GM20431 (cell line): ENCODE results near the gene OR8B4.
"Not testable (repeated sequence)": the region's sequence is repeated elsewhere in the genome, so short reads cannot be mapped to it uniquely, and the experiment has no call there.

ENCODE experiments used
- in situ Hi-C: fragments of 300-500 bp; cut with MseI, MboI; formaldehyde crosslinking; loops from one replicate; pipeline ENCODE4 v1.15.0; 2020; ENCODE audit warnings: low sequenced_read_pairs; ENCODE audit not compliant: unreplicated experiment

OR8B4 gene

GRCh38 chr11:124424384-124424921, at the start of gene OR8B4:
Gene OR8B4, minus strand, starts transcription at chr11:124424871. Its CDS starts 0 bp downstream, at chr11:124424871.
- in situ Hi-C loops = no loop called here

GRCh38 chr11:124474079-124474478, 49.4 kb upstream of the OR8B4 start:
- in situ Hi-C loops = no loop called here

- in situ Hi-C loops = no loop called here
Observed at GRCh38 chr11:124473476-124473875, 48.8 kb upstream of the OR8B4 start.

GRCh38 chr11:124470561-124471227, 46.0 kb upstream of the OR8B4 start:
- in situ Hi-C loops = no loop called here

GRCh38 chr11:124467381-124467927, 42.8 kb upstream of the OR8B4 start:
- in situ Hi-C loops = no loop called here

GRCh38 chr11:124465368-124465767, 40.7 kb upstream of the OR8B4 start:
- in situ Hi-C loops = no loop called here

GRCh38 chr11:124463990-124464389, 39.3 kb upstream of the OR8B4 start:
- in situ Hi-C loops = no loop called here

GRCh38 chr11:124463324-124463723, 38.7 kb upstream of the OR8B4 start:
- in situ Hi-C loops = no loop called here

- in situ Hi-C loops = no loop called here
Observed at GRCh38 chr11:124460459-124460858, 35.8 kb upstream of the OR8B4 start.

GRCh38 chr11:124459379-124459778, 34.7 kb upstream of the OR8B4 start:
- in situ Hi-C loops = not testable (repeated sequence)

- in situ Hi-C loops = no loop called here
Observed at GRCh38 chr11:124454552-124454951, 29.9 kb upstream of the OR8B4 start.

GRCh38 chr11:124446916-124447315, 22.2 kb upstream of the OR8B4 start:
- in situ Hi-C loops = no loop called here

- in situ Hi-C loops = no loop called here
Observed at GRCh38 chr11:124445646-124446150, 21.0 kb upstream of the OR8B4 start, which contains the start of gene OR8B8. Gene OR8B8, minus strand, starts transcription at chr11:124445696. Its CDS starts 4,611 bp downstream, at chr11:124441085.

GRCh38 chr11:124442847-124443246, 18.2 kb upstream of the OR8B4 start:
- in situ Hi-C loops = no loop called here

- in situ Hi-C loops = no loop called here
Observed at GRCh38 chr11:124442442-124442841, 17.8 kb upstream of the OR8B4 start.

GRCh38 chr11:124441519-124441918, 16.8 kb upstream of the OR8B4 start:
- in situ Hi-C loops = no loop called here

GRCh38 chr11:124441081-124441480, 16.4 kb upstream of the OR8B4 start:
- in situ Hi-C loops = no loop called here

- in situ Hi-C loops = no loop called here
Observed at GRCh38 chr11:124440608-124441007, 15.9 kb upstream of the OR8B4 start.

- in situ Hi-C loops = no loop called here
Observed at GRCh38 chr11:124434699-124435098, 10.0 kb upstream of the OR8B4 start.

- in situ Hi-C loops = no loop called here
Observed at GRCh38 chr11:124429599-124429998, 4.9 kb upstream of the OR8B4 start.

- in situ Hi-C loops = no loop called here
Observed at GRCh38 chr11:124421043-124421442, 3.6 kb downstream of the OR8B4 start.
